Prostate gland (tissue), 2 donors: Measurements from ENCODE around the gene ATP2C2.

ENCODE experiments used
- CTCF ChIP-seq, 4 experiments: fragments of 200-600 bp in 2 of 4; fragments of 450-650 bp in 2 of 4; sonication (generic) in 2 of 4; IDR thresholded peaks; 1 replicate in 3 of 4; 2 replicates in 1 of 4; pipeline ENCODE4 v1.5.1; 2016 to 2019; ENCODE audit warnings: antibody characterized with exemption in 4 of 4, mild to moderate bottlenecking in 2 of 4, moderate library complexity in 2 of 4
- POLR2A ChIP-seq: fragments of 450-650 bp; IDR thresholded peaks from one replicate; pipeline ENCODE4 v1.6.1; 2016; ENCODE audit warnings: antibody characterized with exemption, mild to moderate bottlenecking
- POLR2AphosphoS5 ChIP-seq: sonication (generic); formaldehyde crosslinking; IDR thresholded peaks from one replicate; pipeline ENCODE4 v1.6.1; 2017; ENCODE audit warnings: antibody characterized with exemption

- no peak for TF ChIP-seq CTCF (IDR thresholded peaks at IDR 0.05)
- no peak for TF ChIP-seq POLR2A
- no peak for TF ChIP-seq POLR2AphosphoS5
These were observed 94.9 kb downstream of the ATP2C2 start for GRCh38 chr16:84463221-84463620.
